Thoracic aorta (tissue), 2 donors: ENCODE data around the gene NCK1. TPM values are rescaled to one million over a fixed set of nuclear protein-coding genes. Genes with fewer than 3 reads are reported as not detected.
A peak's percentile ranks its signal among the peaks of the same experiment; 100 is the strongest.

Source experiments
- ATAC-seq: fragments of 150-250 bp; one replicate; pipeline ENCODE4 v1.8.0; 2017; ENCODE audit warnings: low read depth; ENCODE audit not compliant: insufficient number of reproducible peaks, low FRiP score
- DNase-seq: peaks from one replicate; pipeline ENCODE4 v3.0.0-alpha.2; 2020; ENCODE audit warnings: low spot score
- H3K27ac ChIP-seq, 2 donors: fragments of 200-600 bp; sonication (generic); 1 replicate in 1 of 2; 2 replicates in 1 of 2; pipeline ENCODE4 v1.5.1; 2016; ENCODE audit warnings: mild to moderate bottlenecking in 2 of 2, moderate library complexity in 2 of 2
- H3K27me3 ChIP-seq: fragments of 200-600 bp; sonication (generic); replicated peaks from 2 replicates; pipeline ENCODE4 v1.6.0; 2016; ENCODE audit warnings: mild to moderate bottlenecking; ENCODE audit not compliant: insufficient read depth
- H3K36me3 ChIP-seq: fragments of 200-600 bp; sonication (generic); one replicate; pipeline ENCODE4 v1.5.1; 2016
- H3K4me1 ChIP-seq, 2 donors: fragments of 200-600 bp; sonication (generic); 1 replicate in 1 of 2; 2 replicates in 1 of 2; pipeline versions ENCODE4 v1.5.1 to v1.6.0; 2016; ENCODE audit warnings: low read depth in 2 of 2, mild to moderate bottlenecking in 1 of 2; ENCODE audit not compliant: control insufficient read depth in 1 of 2
- H3K4me3 ChIP-seq: fragments of 200-600 bp; sonication (generic); 2 replicates; pipeline ENCODE4 v1.5.1; 2016; ENCODE audit warnings: mild to moderate bottlenecking
- H3K9me3 ChIP-seq: fragments of 200-600 bp; sonication (generic); 2 replicates; pipeline ENCODE4 v1.5.1; 2016
- total RNA-seq, 2 donors: library from RNA; depleted of rRNA; stranded (reverse); fragments of >200 nt; gene quantifications; one replicate each; pipeline versions ENCODE4 v1.1.0 to v1.2.3, GENCODE V29; 2016
- TF ChIP-seq, protein P1 (sequence below): fragments of 200-600 bp; sonication (generic); IDR thresholded peaks from one replicate; pipeline ENCODE4 v1.5.1; 2019; ENCODE audit warnings: antibody characterized with exemption

The NCK1 gene
- total RNA-seq, 2 donors from 2014 or later = 31.5 to 41.5 TPM

DNA sequence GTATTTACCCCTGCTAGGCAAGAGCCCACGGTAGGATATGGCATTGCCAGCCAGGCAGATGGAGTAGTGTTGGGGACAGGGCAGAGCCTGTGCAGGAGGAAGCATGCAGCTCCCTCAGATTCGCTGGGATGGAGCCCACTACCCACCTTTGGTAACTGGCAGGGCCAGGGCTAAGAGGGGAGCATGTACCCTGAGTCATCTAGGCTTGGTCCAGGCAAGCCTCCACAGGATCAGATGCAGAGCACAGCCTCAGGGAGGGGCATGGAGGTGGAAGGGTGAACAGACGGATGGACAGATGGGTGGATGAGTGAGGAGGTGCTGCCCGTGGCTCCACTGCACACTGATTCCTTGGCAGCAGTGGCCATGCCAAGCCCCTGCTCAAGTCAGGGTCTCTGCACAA lies 128.8 kb downstream of the NCK1 start:
- peaks cover 8 to 19% of the 10 kb centered on the region in 2 donors for H3K4me1 ChIP-seq
- no peaks in the 10 kb centered on the region for H3K36me3 ChIP-seq
- no peak for DNase-seq
- no peak overlapping the region for H3K4me3 ChIP-seq
- no peaks in the 10 kb centered on the region for H3K27me3 ChIP-seq
- TF ChIP-seq, protein P1, sequence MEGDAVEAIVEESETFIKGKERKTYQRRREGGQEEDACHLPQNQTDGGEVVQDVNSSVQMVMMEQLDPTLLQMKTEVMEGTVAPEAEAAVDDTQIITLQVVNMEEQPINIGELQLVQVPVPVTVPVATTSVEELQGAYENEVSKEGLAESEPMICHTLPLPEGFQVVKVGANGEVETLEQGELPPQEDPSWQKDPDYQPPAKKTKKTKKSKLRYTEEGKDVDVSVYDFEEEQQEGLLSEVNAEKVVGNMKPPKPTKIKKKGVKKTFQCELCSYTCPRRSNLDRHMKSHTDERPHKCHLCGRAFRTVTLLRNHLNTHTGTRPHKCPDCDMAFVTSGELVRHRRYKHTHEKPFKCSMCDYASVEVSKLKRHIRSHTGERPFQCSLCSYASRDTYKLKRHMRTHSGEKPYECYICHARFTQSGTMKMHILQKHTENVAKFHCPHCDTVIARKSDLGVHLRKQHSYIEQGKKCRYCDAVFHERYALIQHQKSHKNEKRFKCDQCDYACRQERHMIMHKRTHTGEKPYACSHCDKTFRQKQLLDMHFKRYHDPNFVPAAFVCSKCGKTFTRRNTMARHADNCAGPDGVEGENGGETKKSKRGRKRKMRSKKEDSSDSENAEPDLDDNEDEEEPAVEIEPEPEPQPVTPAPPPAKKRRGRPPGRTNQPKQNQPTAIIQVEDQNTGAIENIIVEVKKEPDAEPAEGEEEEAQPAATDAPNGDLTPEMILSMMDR = no peak
- H3K27ac ChIP-seq = no peak overlapping the region
- no peak for ATAC-seq
- no peaks in the 10 kb centered on the region for H3K9me3 ChIP-seq

DNA sequence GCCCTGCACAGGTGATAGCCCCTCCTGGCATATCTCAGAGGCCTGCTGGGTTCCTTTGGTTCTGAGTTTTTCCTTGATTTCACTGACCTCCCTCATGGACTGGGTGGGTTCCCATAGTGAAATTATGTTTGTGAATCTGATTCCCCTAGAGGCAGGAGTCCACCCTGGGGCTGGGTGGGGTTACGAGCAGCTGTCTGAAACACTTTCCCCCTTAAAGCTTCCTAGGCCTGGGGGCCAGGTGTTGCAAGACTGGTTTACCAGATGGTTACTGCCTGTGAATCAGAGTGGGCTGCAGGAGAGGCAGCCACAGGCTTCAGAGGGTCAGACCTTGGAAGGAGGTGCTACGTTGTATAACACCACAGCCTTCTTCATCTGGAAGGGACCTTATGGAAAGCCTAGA lies 130.1 kb downstream of the NCK1 start:
- no peaks in the 10 kb centered on the region for H3K36me3 ChIP-seq

DNA sequence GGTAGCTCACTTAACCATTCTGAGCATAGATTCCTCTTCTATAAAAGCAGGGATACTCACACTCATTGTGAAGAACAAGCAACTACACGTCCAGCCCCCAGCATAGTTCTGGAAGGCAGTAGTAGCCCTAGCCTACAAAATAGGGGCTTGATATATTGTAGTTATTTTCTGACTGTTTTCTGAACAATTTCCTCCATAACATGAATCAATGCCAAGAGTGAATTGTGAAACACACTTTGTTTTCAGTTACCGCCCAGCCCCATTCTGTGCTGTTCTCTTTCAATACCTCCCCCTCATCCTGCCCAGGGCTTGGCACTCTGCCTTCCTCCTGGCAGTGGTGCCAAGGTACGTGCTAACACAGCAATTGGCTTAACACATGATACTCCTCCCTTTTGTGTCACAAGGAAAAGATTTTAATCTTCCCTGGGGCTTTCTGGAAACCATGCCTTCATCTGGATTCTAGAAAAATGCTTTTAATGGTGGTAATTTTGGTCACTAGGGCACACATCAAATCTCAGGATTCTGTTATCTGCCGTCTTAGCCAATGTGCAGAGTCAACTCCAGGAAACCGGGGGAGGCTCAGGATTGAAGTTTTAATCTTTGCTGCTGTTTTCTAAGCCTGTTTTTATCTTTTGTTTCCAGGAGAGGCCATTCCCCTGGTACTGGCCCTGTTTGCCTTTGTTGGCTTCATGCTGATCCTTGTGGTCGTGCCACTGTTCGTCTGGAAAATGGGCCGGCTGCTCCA lies 132.9 kb downstream of the NCK1 start:
- TF ChIP-seq, protein P1 = no peak
- H3K27ac ChIP-seq = peak overlapping the region; percentile 89 to 90
- H3K27me3 ChIP-seq = no peaks in the 10 kb centered on the region
- peak overlapping the region; percentile 13 for H3K4me3 ChIP-seq
- DNase-seq (peak; percentile 75), ATAC-seq (peak; percentile 99)
- no peaks in the 10 kb centered on the region for H3K9me3 ChIP-seq
- H3K4me1 ChIP-seq = peaks cover 11 to 22% of the 10 kb centered on the region in 2 donors
- no peaks in the 10 kb centered on the region for H3K36me3 ChIP-seq

More for the DNA sequence above, 130.1 kb downstream of the NCK1 start:
- TF ChIP-seq, protein P1 = no peak
- ATAC-seq = no peak
- Histone ChIP-seq H3K9me3 (no peaks in the 10 kb centered on the region), H3K4me3 (no peak overlapping the region), H3K27ac (no peak overlapping the region), H3K4me1 (peaks cover 11 to 22% of the 10 kb centered on the region in 2 donors), H3K27me3 (no peaks in the 10 kb centered on the region)
- DNase-seq = no peak

DNA sequence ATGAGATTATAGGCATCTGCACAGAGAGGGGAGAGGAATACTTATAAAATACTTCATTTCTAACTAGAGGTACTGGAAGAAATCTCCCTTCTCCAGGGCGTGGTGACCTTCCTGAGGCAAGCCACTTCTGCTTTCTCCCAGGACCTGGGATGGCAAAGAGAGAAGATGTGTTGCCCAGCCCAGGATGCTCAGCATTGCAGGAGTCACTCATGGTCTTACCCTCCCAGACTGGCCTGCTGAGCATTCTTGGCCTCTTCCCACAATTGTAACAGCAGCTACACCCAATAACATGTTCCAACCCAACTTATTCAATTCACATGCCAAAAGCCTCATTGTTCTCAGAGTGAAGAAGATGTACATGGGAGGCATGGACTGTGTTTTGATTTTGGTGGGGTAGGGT lies 133.6 kb downstream of the NCK1 start:
- no peak overlapping the region for H3K4me3 ChIP-seq
- H3K36me3 ChIP-seq = no peaks in the 10 kb centered on the region
- H3K27me3 ChIP-seq = no peaks in the 10 kb centered on the region
- peak overlapping the region; percentile 89 to 90 for H3K27ac ChIP-seq
- TF ChIP-seq, protein P1 = no peak
- DNase-seq = no peak
- H3K9me3 ChIP-seq = no peaks in the 10 kb centered on the region
- peaks cover 11 to 22% of the 10 kb centered on the region in 2 donors for H3K4me1 ChIP-seq
- ATAC-seq = no peak

Other genes with a start within 250 kb of the NCK1 start
- gene STAG1, start 109.8 kb upstream of the NCK1 start, total RNA-seq = 10 to 100 TPM; 26.8 to 56.4 TPM
- gene SLC35G2, start 43.1 kb upstream of the NCK1 start, total RNA-seq = 1 to 10 TPM; 5.3 to 6.9 TPM
- 1 to 10 TPM in 1 of 2 donors, under 1 TPM in 1; 0.71 to 1.6 TPM for gene IL20RB, start 95.8 kb downstream of the NCK1 start, total RNA-seq